NCI-H2171 treated with DMSO at 0.1 percent for 48 hours (cell line): ENCODE measurements around the gene DIP2A.

Experiments used
- DNase-seq: peaks from one replicate; lab custom pipeline; 2025; lab: John Stamatoyannopoulos, UW

DIP2A gene

GRCh38 chr21:46537026-46537425 is 78.3 kb downstream of the DIP2A start:
- DNase-seq = no peak

DNA sequence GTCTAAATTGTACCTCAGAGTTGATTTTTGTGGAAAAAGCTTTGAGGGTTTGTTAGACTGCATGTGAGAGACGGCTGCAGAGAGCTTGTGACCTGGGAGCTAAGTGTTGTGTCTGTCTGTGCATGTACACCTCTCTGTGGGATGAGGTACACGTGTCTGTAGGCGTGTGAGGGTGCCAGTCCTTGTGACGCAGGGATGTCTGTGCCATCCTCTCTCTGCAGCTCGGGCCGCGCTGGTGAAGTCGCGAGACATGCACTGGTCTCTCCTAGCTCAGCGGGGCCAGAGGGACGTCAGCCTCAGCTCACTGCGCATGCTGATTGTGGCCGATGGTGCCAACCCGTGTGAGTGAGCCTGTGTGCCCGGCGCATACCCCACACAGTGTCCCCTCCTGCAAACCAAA is 79.6 kb downstream of the DIP2A start:
- DNase-seq = no peak

GRCh38 chr21:46538851-46539666 is 80.4 kb downstream of the DIP2A start:
- DNase-seq = no peak

GRCh38 chr21:46540087-46540710 is 81.5 kb downstream of the DIP2A start:
- no peak for DNase-seq

GRCh38 chr21:46542588-46543124 is 84.0 kb downstream of the DIP2A start:
- DNase-seq = peak; percentile 3

- DNase-seq = no peak
These were observed 84.6 kb downstream of the DIP2A start for GRCh38 chr21:46543306-46543705.

- no peak for DNase-seq
These were observed 85.3 kb downstream of the DIP2A start for GRCh38 chr21:46544003-46544402.

DNA sequence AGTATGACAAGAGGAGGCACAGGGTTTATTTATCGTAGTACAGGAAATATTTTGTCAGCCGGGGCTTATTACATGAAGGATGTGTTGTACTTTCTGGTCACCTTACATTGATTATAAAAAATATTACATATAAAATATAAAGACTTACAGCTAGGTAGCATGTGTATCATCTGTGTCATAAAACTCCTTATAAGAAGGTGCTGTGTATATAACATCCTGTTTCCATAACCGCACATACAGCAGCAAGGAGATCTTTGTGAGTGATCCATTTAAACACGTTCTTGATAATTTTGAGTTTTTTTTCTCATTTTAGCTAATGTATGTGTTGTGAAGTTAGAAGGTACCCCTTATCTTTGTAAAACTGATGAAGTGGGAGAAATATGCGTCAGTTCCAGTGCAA is 86.1 kb downstream of the DIP2A start:
- DNase-seq = no peak

DNA sequence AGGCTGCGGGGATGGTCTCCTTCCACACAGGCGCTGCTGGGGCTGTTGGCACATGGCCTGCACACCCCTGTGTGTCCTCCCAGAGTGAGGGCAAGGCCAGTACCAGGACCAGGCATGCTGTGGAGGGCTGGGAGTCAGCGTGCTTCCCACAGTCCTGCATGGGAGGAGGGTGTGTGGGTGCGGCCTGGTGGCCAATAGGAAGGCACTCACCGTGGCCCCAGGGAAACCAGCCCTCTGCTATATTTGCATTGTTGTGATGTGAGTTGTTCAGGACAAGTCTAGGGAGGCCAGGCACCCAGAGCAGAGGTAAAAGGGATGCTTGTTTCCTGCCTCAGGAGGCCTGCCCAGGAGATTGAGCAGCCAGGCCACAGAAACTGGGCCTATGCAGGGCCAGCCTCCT is 86.7 kb downstream of the DIP2A start:
- no peak for DNase-seq

DNA sequence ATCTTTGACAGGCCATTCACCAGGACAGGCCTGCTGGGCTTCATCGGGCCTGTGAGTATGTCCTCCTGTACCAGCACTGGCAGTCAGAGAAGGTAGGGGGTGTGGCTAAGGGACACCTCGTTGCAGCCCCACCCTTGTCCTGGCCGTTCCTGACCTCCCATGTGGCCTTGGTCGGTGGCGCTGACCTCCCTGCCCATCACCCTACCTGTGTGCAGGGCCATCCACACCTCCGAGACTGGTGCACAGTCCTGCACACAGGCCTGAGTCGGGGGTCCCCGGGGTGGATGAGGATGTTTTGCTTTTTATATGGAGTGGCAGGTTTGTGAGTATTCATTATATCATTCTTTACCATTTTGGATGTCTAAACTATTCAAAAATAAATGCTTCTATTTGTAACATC is 87.2 kb downstream of the DIP2A start:
- no peak for DNase-seq

DNA sequence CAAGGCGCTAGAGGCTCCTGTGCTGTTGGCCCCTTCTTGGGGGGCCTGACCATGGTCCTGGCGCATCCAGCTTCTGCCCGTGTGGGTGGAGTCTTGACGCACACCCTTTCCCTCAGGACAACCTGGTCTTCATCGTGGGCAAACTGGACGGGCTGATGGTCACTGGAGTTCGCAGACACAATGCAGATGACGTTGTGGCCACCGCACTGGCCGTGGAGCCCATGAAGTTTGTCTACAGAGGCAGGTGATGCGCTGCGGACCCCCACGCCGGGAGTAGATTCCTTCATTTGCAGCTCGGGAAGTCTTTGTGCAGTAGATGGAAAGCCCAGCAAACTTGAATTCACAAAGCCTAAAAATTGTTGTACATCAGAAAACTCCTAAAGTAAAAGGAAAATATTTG is 88.1 kb downstream of the DIP2A start:
- no peak for DNase-seq

DNA sequence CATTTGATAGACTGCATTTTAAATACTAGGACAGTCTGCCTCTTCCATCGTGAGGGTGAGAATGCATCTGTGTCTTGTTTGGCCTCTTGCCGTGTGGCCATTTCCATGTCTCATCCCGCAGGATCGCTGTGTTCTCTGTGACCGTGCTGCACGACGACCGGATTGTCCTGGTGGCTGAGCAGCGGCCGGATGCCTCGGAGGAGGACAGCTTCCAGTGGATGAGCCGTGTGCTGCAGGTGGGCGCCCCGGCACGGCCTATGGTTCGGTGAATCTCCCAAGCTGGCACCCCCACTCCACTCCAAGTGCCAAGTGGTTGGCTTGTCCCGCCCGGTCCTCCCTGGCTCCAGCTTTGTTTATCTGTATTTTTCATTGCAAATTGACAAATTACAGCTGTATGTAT is 91.0 kb downstream of the DIP2A start:
- DNase-seq = no peak

DNA sequence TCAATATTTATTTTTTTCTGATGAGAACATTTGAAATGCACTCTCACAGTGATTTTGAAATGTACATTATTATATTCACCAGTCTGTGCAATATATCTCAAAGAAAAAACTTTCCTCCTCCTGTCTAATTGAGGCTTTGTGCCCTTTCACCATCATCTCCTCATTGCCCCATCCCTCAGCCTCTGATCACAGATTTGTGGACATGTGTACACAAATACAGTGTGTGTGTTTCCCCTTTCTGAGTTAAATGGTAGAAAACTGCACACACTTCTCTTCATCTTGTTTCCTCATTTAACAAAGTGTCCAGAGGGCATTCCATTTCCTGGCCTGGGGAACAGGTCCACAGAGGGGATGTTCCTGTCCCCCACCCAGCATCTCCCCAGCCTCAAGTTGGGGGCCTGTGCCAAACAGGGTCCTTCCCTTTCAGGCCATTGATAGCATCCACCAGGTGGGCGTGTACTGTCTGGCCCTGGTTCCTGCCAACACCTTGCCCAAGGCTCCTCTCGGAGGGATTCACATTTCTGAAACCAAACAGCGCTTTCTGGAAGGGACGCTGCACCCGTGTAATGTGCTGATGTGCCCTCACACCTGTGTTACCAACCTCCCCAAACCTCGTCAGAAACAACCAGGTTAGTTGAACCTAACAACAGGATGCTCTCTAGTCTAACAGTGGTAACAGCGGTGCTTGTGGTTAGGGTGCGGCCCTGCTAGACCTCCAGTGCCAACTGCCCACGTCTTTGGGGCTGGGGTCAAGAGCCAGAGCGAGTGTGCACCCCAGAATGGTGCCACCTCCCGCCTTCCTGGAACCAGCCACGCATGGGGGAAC is 91.6 kb downstream of the DIP2A start:
- DNase-seq = no peak

- DNase-seq = no peak
These were observed 93.0 kb downstream of the DIP2A start for GRCh38 chr21:46551636-46552241.

DNA sequence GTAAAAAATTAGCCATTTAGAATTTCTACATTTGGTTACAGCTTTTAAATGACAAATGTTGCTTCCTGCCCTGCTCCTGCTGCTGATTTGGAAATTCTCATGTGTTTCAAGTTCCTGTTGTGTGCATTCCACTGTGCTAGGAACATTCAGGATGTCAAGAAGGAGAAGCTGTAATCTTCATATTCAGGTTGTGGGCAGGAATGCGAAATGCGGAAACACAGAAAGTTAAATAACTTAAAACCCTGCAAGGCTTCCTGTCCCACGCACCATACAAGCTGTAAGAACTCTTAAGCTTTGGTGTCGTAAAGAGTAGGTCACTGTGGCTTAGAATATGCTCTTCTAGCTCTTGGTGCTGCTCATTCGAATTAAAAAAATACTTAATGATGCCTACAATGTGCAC is 93.6 kb downstream of the DIP2A start:
- DNase-seq = no peak

GRCh38 chr21:46552865-46553379 is 94.2 kb downstream of the DIP2A start:
- DNase-seq = no peak

DNA sequence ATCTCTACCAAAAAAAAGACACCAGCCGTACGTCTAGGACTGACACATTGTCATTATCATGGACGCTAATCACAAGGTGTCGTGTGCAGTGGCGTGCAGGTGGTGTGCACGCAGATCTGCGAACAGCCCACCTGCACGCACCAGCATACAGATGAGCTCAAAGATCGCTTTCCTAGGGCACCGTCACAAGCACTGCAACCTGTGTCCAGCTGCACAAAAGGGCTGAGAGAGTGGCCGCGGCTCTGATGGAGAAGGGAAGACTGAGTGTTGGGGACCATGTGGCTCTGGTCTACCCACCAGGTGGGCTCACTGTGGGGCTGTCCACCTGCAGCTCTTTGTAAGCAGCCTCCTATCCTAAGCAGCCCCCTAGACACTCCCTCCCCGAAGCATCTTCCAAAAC is 95.3 kb downstream of the DIP2A start:
- DNase-seq = no peak

DNA sequence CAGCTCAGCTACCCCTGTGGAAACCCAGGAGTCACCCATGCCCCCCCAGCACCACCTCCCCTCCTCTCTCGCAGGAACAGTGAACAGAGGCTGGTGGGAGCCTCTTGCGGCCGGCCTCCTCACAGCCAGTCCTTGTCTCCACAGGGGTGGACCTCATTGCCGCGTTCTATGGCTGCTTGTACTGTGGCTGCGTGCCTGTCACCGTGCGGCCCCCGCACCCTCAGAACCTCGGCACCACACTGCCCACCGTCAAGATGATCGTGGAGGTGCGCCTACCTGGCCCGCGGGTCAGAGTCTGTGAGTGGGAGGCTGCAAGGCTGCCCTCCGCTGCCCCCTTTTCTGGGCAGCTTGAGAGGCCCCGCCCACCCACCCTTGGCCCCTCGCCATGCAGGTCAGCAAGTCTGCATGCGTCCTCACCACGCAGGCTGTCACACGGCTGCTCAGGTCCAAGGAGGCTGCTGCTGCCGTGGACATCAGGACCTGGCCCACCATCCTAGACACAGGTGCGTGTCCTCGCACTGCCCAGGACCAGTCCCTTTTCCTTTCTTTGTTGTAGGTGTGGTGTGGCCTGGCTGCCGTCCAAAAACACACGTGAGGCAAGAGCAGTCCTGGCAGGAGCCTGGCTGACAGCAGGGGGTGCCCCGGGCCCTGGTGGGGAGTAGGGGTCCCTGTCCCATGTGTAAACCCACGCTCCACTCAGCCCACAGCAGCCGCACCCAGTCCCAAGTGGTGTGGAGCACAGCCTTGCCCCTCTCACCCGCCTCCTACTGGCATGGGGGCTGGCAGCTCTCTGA is 95.9 kb downstream of the DIP2A start:
- no peak for DNase-seq

DNA sequence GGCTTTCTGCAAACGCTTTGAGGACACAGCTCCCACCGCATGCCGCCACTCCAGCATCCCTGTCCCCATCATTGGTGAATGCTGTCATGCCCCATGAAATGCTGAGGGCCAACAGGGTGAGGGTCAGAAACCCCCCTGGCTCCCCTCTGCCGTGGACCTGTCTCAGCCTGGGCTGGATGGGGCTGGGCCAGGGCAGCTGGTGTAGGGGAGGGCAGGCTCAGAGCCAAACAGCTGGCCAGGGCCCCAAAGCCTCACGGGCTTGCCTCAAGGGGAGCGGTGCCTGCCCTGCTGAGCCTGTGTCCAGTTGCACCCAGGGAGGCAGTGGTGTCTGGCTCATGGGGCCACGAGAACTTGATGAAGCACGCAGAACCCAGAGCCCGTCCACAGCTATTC is 96.5 kb downstream of the DIP2A start:
- no peak for DNase-seq

GRCh38 chr21:46555678-46556077 is 97.0 kb downstream of the DIP2A start:
- DNase-seq = no peak

DNA sequence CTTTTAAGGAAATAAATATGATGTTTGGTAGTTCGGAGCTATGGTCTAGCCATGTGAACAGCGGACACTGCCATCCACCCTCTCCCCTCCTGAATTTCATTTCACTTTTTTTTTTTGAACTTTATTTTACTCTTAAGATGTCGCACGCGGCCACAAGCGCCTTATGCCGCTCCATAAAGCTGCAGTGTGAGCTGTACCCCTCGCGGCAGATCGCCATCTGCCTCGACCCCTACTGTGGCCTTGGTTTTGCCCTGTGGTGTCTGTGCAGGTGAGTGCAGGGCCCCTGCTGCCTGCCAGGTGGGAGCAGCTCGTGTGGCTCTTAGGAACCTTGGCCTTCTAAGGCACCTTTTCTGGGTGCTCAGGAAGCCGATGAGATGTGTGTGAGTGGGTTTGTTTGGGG is 98.1 kb downstream of the DIP2A start:
- DNase-seq = no peak
